Measurements from ENCODE around the gene UST. TPM values are rescaled to one million over a fixed set of nuclear protein-coding genes. Genes with fewer than 3 reads are reported as not detected.

Gene UST
- total RNA-seq, 1 donor from 2014 or later, result 17.1 TPM

DNA sequence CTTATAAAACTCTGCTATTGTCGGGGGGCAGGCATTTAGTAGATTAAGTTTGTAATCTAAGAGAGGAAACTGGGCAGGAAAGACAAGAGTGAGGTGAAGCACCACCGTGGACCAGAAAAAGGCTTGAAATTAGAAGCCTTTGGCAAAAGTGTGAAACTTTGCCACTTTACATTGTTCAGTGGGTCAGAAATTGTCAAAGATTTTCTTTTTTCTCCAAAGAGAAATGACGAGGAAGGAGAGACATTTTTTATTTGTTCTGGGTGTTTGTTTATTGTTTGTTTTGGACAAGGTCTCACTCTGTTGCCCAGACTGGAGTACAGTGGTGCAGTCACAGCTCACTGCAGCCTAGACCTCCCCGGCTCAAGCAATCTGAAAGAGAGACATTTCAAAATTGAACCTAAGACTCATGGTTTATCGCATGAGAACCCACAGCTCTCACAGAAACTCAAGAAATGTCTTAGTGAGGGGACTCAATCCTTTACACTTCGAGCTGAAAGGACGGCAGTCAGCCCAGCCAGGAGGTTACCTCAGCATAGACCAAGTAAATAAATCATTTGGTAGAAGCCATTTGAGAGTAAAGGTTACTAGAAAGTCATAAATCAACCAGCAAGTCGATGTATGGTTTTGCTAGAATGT lies 307.8 kb downstream of the UST start:
- H3K9me3 Mint-ChIP-seq (ENCODE audit: low read depth), result no peaks in the 10 kb centered on the region
- no peak overlapping the region for H3K4me3 Mint-ChIP-seq (ENCODE audit: unreplicated experiment)
- H3K27me3 Mint-ChIP-seq (ENCODE audit: low read depth), result no peaks in the 10 kb centered on the region
- peaks cover 1% of the 10 kb centered on the region for H3K36me3 Mint-ChIP-seq (ENCODE audit: low read depth)
- no peak overlapping the region for H3K27ac Mint-ChIP-seq (ENCODE audit: unreplicated experiment)
- peaks cover 35% of the 10 kb centered on the region for H3K4me1 Mint-ChIP-seq (ENCODE audit: low read depth)
- DNase-seq (ENCODE audit: low spot score), result no peak
- TF ChIP-seq, protein P1, sequence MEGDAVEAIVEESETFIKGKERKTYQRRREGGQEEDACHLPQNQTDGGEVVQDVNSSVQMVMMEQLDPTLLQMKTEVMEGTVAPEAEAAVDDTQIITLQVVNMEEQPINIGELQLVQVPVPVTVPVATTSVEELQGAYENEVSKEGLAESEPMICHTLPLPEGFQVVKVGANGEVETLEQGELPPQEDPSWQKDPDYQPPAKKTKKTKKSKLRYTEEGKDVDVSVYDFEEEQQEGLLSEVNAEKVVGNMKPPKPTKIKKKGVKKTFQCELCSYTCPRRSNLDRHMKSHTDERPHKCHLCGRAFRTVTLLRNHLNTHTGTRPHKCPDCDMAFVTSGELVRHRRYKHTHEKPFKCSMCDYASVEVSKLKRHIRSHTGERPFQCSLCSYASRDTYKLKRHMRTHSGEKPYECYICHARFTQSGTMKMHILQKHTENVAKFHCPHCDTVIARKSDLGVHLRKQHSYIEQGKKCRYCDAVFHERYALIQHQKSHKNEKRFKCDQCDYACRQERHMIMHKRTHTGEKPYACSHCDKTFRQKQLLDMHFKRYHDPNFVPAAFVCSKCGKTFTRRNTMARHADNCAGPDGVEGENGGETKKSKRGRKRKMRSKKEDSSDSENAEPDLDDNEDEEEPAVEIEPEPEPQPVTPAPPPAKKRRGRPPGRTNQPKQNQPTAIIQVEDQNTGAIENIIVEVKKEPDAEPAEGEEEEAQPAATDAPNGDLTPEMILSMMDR (IDR thresholded peaks at IDR 0.05), result no peak

- TF ChIP-seq, protein P1 (IDR thresholded peaks at IDR 0.05), result no peak
- Mint-ChIP-seq H3K36me3 (ENCODE audit: low read depth) (peaks cover 1% of the 10 kb centered on the region), H3K27ac (ENCODE audit: unreplicated experiment) (no peak overlapping the region), H3K4me3 (ENCODE audit: unreplicated experiment) (no peak overlapping the region), H3K4me1 (ENCODE audit: low read depth) (peaks cover 38% of the 10 kb centered on the region), H3K27me3 (ENCODE audit: low read depth) (no peaks in the 10 kb centered on the region), H3K9me3 (ENCODE audit: low read depth) (no peaks in the 10 kb centered on the region)
- no peak for DNase-seq (ENCODE audit: low spot score)
These were observed 308.5 kb downstream of the UST start for GRCh38 chr6:149055195-149055899.

- no peak for DNase-seq (ENCODE audit: low spot score)
- Mint-ChIP-seq H3K4me3 (ENCODE audit: unreplicated experiment) (no peak overlapping the region), H3K36me3 (ENCODE audit: low read depth) (no peaks in the 10 kb centered on the region), H3K27ac (ENCODE audit: unreplicated experiment) (no peak overlapping the region), H3K27me3 (ENCODE audit: low read depth) (no peaks in the 10 kb centered on the region), H3K9me3 (ENCODE audit: low read depth) (no peaks in the 10 kb centered on the region), H3K4me1 (ENCODE audit: low read depth) (peaks cover 54% of the 10 kb centered on the region)
- TF ChIP-seq, protein P1 (IDR thresholded peaks at IDR 0.05), result no peak
These were observed 310.1 kb downstream of the UST start for GRCh38 chr6:149056777-149057463.

DNA sequence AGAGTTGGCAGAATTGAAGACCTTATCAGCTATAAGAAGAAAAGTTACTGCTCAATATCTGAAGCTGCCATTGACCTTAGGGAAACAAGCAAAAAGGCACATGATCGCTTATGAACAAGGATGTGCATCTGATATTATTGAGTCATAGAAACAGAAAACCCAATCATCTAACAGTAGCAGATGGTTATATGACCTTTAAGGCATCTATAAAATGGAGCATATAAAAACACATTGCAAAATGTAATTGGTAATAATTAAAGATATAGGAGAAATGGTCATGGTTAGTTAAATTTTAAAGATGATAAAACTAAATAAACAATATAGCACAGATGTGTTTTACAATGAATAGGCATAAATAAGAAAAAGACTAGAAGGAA lies 310.6 kb downstream of the UST start:
- no peaks in the 10 kb centered on the region for H3K36me3 Mint-ChIP-seq (ENCODE audit: low read depth)
- TF ChIP-seq, protein P1 (IDR thresholded peaks at IDR 0.05), result no peak

DNA sequence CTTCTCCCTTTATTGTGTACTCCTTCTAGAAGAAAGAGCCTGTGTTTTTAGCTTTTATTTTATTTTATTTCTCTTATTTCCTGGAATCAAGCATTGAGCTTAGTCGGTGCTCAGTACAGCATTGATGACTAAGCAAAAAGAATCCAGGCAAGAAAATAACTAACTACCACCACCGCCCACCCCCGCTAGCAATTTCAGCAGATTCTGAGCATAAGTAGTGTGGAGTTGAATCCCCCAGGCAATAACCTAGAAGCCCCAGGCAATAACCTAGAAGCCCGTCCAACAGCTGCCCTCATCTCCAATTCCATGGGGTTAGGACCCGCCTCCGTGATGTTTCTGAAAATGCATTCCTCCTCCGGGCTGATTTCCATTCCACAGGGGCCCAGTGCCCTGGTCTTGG lies 312.7 kb downstream of the UST start:
- DNase-seq (ENCODE audit: low spot score), result no peak
- Mint-ChIP-seq H3K9me3 (ENCODE audit: low read depth) (no peaks in the 10 kb centered on the region), H3K4me1 (ENCODE audit: low read depth) (peaks cover 72% of the 10 kb centered on the region), H3K27me3 (ENCODE audit: low read depth) (no peaks in the 10 kb centered on the region), H3K4me3 (ENCODE audit: unreplicated experiment) (peak overlapping the region; percentile 1), H3K27ac (ENCODE audit: unreplicated experiment) (peak overlapping the region; percentile 89), H3K36me3 (ENCODE audit: low read depth) (no peaks in the 10 kb centered on the region)
- TF ChIP-seq, protein P1 (IDR thresholded peaks at IDR 0.05), result no peak

More for the DNA sequence above, 310.6 kb downstream of the UST start:
- no peak overlapping the region for H3K4me3 Mint-ChIP-seq (ENCODE audit: unreplicated experiment)
- no peak overlapping the region for H3K27ac Mint-ChIP-seq (ENCODE audit: unreplicated experiment)
- peaks cover 58% of the 10 kb centered on the region for H3K4me1 Mint-ChIP-seq (ENCODE audit: low read depth)
- H3K27me3 Mint-ChIP-seq (ENCODE audit: low read depth), result no peaks in the 10 kb centered on the region
- no peaks in the 10 kb centered on the region for H3K9me3 Mint-ChIP-seq (ENCODE audit: low read depth)
- DNase-seq (ENCODE audit: low spot score), result no peak
